Measurements from ENCODE around the gene DOLPP1.
"Not testable (repeated sequence)": the region's sequence is repeated elsewhere in the genome, so short reads cannot be mapped to it uniquely, and the experiment has no call there.

The DOLPP1 gene

GRCh38 chr9:129113645-129114304 lies 32.9 kb downstream of the DOLPP1 start:
- no peak for DNase-seq

- no peak for DNase-seq
Measured at GRCh38 chr9:129118799-129119198, 37.9 kb downstream of the DOLPP1 start.

- DNase-seq: no peak
Measured at GRCh38 chr9:129121483-129121882, 40.6 kb downstream of the DOLPP1 start.

- no peak for DNase-seq
Measured at GRCh38 chr9:129122133-129122532, 41.2 kb downstream of the DOLPP1 start.

- not testable (repeated sequence) for DNase-seq
Measured at GRCh38 chr9:129122976-129123375, 42.1 kb downstream of the DOLPP1 start.

- no peak for DNase-seq
Measured at GRCh38 chr9:129124506-129125069, 43.7 kb downstream of the DOLPP1 start.

GRCh38 chr9:129125478-129125877 lies 44.6 kb downstream of the DOLPP1 start:
- no peak for DNase-seq

- no peak for DNase-seq
Measured at GRCh38 chr9:129126749-129127618, 46.1 kb downstream of the DOLPP1 start.

GRCh38 chr9:129128689-129129088 lies 47.8 kb downstream of the DOLPP1 start:
- no peak for DNase-seq

GRCh38 chr9:129130271-129130670 lies 49.4 kb downstream of the DOLPP1 start:
- DNase-seq: not testable (repeated sequence)

- no peak for DNase-seq
Measured at GRCh38 chr9:129130791-129131190, 49.9 kb downstream of the DOLPP1 start.

- peak; percentile 90 for DNase-seq
Measured at GRCh38 chr9:129131300-129132145, 50.6 kb downstream of the DOLPP1 start.

- no peak for DNase-seq
Measured at GRCh38 chr9:129133082-129133481, 52.2 kb downstream of the DOLPP1 start.

- no peak for DNase-seq
Measured at GRCh38 chr9:129135476-129135875, 54.6 kb downstream of the DOLPP1 start.

- no peak for DNase-seq
Measured at GRCh38 chr9:129136446-129137035, 55.6 kb downstream of the DOLPP1 start.

GRCh38 chr9:129137292-129138143 lies 56.6 kb downstream of the DOLPP1 start:
- DNase-seq: no peak

- no peak for DNase-seq
Measured at GRCh38 chr9:129138144-129138462, 57.2 kb downstream of the DOLPP1 start.

GRCh38 chr9:129138476-129139232 lies 57.7 kb downstream of the DOLPP1 start:
- DNase-seq: no peak

- peak; percentile 82 for DNase-seq
Measured at GRCh38 chr9:129139233-129139992, 58.5 kb downstream of the DOLPP1 start.

GRCh38 chr9:129139993-129140396 lies 59.1 kb downstream of the DOLPP1 start:
- peak; percentile 86 for DNase-seq

Data from activated CD4-positive, alpha-beta T cell treated with anti-CD3 and anti-CD28 coated beads for 48 hours (primary cell).